Measurements from ENCODE around the gene TMED8.
"Not testable (repeated sequence)": the region's sequence is repeated elsewhere in the genome, so short reads cannot be mapped to it uniquely, and the experiment has no call there.

The TMED8 gene

GRCh38 chr14:77359626-77360025 lies 17.3 kb downstream of the TMED8 start:
- DNase-seq = no peak

- no peak for DNase-seq
Observed at GRCh38 chr14:77356899-77357298, 20.0 kb downstream of the TMED8 start.

- DNase-seq = no peak
Observed at GRCh38 chr14:77355811-77356210, 21.1 kb downstream of the TMED8 start.

GRCh38 chr14:77353469-77354141 lies 23.3 kb downstream of the TMED8 start:
- DNase-seq = no peak

GRCh38 chr14:77347751-77348150 lies 29.1 kb downstream of the TMED8 start:
- no peak for DNase-seq

GRCh38 chr14:77346495-77346894 lies 30.4 kb downstream of the TMED8 start:
- no peak for DNase-seq

- no peak for DNase-seq
Observed at GRCh38 chr14:77344377-77344996, 32.4 kb downstream of the TMED8 start.

GRCh38 chr14:77343662-77344061 lies 33.2 kb downstream of the TMED8 start:
- DNase-seq = no peak

- DNase-seq = no peak
Observed at GRCh38 chr14:77342726-77343397, 34.0 kb downstream of the TMED8 start.

- no peak for DNase-seq
Observed at GRCh38 chr14:77340389-77340788, 36.5 kb downstream of the TMED8 start.

GRCh38 chr14:77339407-77339806 lies 37.5 kb downstream of the TMED8 start:
- no peak for DNase-seq

GRCh38 chr14:77338302-77338701 lies 38.6 kb downstream of the TMED8 start:
- no peak for DNase-seq

GRCh38 chr14:77337880-77338279 lies 39.0 kb downstream of the TMED8 start:
- DNase-seq = no peak

GRCh38 chr14:77337255-77337654 lies 39.6 kb downstream of the TMED8 start:
- not testable (repeated sequence) for DNase-seq

GRCh38 chr14:77335576-77335975 lies 41.3 kb downstream of the TMED8 start:
- no peak for DNase-seq

GRCh38 chr14:77329872-77330271 lies 47.0 kb downstream of the TMED8 start:
- no peak for DNase-seq

GRCh38 chr14:77327111-77327510 lies 49.8 kb downstream of the TMED8 start:
- no peak for DNase-seq

- no peak for DNase-seq
Observed at GRCh38 chr14:77325746-77326094, 51.2 kb downstream of the TMED8 start.

GRCh38 chr14:77324816-77325745 lies 51.8 kb downstream of the TMED8 start:
- no peak for DNase-seq

- DNase-seq = no peak
Observed at GRCh38 chr14:77324289-77324688, 52.6 kb downstream of the TMED8 start.

GRCh38 chr14:77323571-77323970 lies 53.3 kb downstream of the TMED8 start:
- DNase-seq = no peak

GRCh38 chr14:77322951-77323350 lies 53.9 kb downstream of the TMED8 start:
- DNase-seq = no peak

- no peak for DNase-seq
Observed at GRCh38 chr14:77322250-77322902, 54.5 kb downstream of the TMED8 start.

Data from activated CD4-positive, alpha-beta T cell treated with anti-CD3 and anti-CD28 coated beads, Interleukin-10, Interleukin-2, amounts not matched to agents 100 ng/mL and 50 ng/mL, durations not matched to agents 16 hours and 8 hours (primary cell).